H9 (cell line): ENCODE data around the gene FLT3. TPM values are rescaled to one million over a fixed set of nuclear protein-coding genes. Genes with fewer than 3 reads are reported as not detected.
"Not testable (repeated sequence)": the region's sequence is repeated elsewhere in the genome, so short reads cannot be mapped to it uniquely, and the experiment has no call there.

ENCODE experiments used
- DNase-seq: peaks from one replicate; pipeline ENCODE4 v3.0.0-alpha.2; 2017
- H2AFZ ChIP-seq: one replicate; pipeline ENCODE4 v1.6.1; 2013; ENCODE audit warnings: mild to moderate bottlenecking, low read length, control low read depth, moderate library complexity
- H2AK5ac ChIP-seq: 2 replicates; pipeline ENCODE4 v1.6.1; 2013; ENCODE audit warnings: low read length, control low read depth, mixed read lengths; ENCODE audit not compliant: insufficient read length
- H2BK120ac ChIP-seq: one replicate; pipeline ENCODE4 v1.6.1; 2013; ENCODE audit warnings: low read depth, mild to moderate bottlenecking, low read length, control low read depth, inconsistent platforms; ENCODE audit not compliant: poor library complexity, severe bottlenecking
- H2BK12ac ChIP-seq: 2 replicates; pipeline ENCODE4 v1.6.1; 2013; ENCODE audit warnings: low read length, control low read depth, mixed read lengths, low read depth; ENCODE audit not compliant: insufficient read length
- H2BK15ac ChIP-seq: 2 replicates; pipeline ENCODE4 v1.6.1; 2013; ENCODE audit warnings: low read depth, low read length, control low read depth
- H2BK20ac ChIP-seq: one replicate; pipeline ENCODE4 v1.6.1; 2013; ENCODE audit warnings: low read depth, mild to moderate bottlenecking, low read length, control low read depth, inconsistent platforms; ENCODE audit not compliant: poor library complexity, severe bottlenecking
- H2BK5ac ChIP-seq: 2 replicates; pipeline ENCODE4 v1.6.1; 2013; ENCODE audit warnings: low read length, control low read depth, mixed read lengths; ENCODE audit not compliant: insufficient read length
- H3K14ac ChIP-seq: 2 replicates; pipeline ENCODE4 v1.6.1; 2013; ENCODE audit warnings: low read length, control low read depth; ENCODE audit not compliant: insufficient read depth
- H3K18ac ChIP-seq: 2 replicates; pipeline ENCODE4 v1.6.1; 2013; ENCODE audit warnings: low read depth, mild to moderate bottlenecking, mixed read lengths, low read length, control low read depth; ENCODE audit not compliant: insufficient read length
- H3K23ac ChIP-seq: 2 replicates; pipeline ENCODE4 v1.6.1; 2013; ENCODE audit warnings: low read length, control low read depth, mixed read lengths, low read depth; ENCODE audit not compliant: insufficient read length
- H3K23me2 ChIP-seq: 2 replicates; pipeline ENCODE4 v1.6.1; 2013; ENCODE audit warnings: low read depth, mild to moderate bottlenecking, mixed read lengths, low read length, control low read depth; ENCODE audit not compliant: insufficient read length, poor library complexity, severe bottlenecking
- H3K27ac ChIP-seq: 2 replicates; pipeline ENCODE4 v1.5.1; 2013; ENCODE audit warnings: low read length, control low read depth, mixed read lengths, low read depth; ENCODE audit not compliant: insufficient read length
- H3K27me3 ChIP-seq: 2 replicates; pipeline ENCODE4 v1.6.1; 2013; ENCODE audit warnings: low read length, control low read depth, inconsistent platforms; ENCODE audit not compliant: insufficient read depth
- H3K4ac ChIP-seq: 2 replicates; pipeline ENCODE4 v1.6.1; 2013; ENCODE audit warnings: low read depth, mild to moderate bottlenecking, control low read depth, inconsistent platforms, low read length, moderate library complexity
- H3K4me1 ChIP-seq: 2 replicates; pipeline ENCODE4 v1.6.1; 2013; ENCODE audit warnings: low read length, control low read depth, inconsistent platforms; ENCODE audit not compliant: insufficient read depth
- H3K4me2 ChIP-seq: 2 replicates; pipeline ENCODE4 v1.6.1; 2013; ENCODE audit warnings: low read length, control low read depth, mixed read lengths; ENCODE audit not compliant: insufficient read length, insufficient read depth
- H3K56ac ChIP-seq: 2 replicates; pipeline ENCODE4 v1.6.1; 2013; ENCODE audit warnings: low read depth, mild to moderate bottlenecking, mixed read lengths, low read length, control low read depth; ENCODE audit not compliant: insufficient read length
- H3K79me1 ChIP-seq: 2 replicates; pipeline ENCODE4 v1.6.1; 2013; ENCODE audit warnings: low read depth, mild to moderate bottlenecking, moderate library complexity, low read length, control low read depth, inconsistent platforms; ENCODE audit not compliant: insufficient read depth, poor library complexity, severe bottlenecking
- H3K79me2 ChIP-seq: 2 replicates; pipeline ENCODE4 v1.6.1; 2013; ENCODE audit warnings: low read length, control low read depth, inconsistent platforms; ENCODE audit not compliant: insufficient read depth
- H3K9ac ChIP-seq: 2 replicates; pipeline ENCODE4 v1.6.1; 2013; ENCODE audit warnings: low read length, control low read depth, mixed read lengths; ENCODE audit not compliant: insufficient read length; ENCODE audit errors: extremely low read depth
- H3K9me3 ChIP-seq: one replicate; pipeline ENCODE4 v1.6.1; 2013; ENCODE audit warnings: low read depth, low read length, inconsistent platforms; ENCODE audit not compliant: control insufficient read depth
- H3T11ph ChIP-seq: one replicate; pipeline ENCODE4 v1.6.1; 2013; ENCODE audit warnings: mild to moderate bottlenecking, low read length, control low read depth, inconsistent platforms
- H4K20me1 ChIP-seq: one replicate; pipeline ENCODE4 v1.6.1; 2013; ENCODE audit not compliant: control insufficient read depth, insufficient read length, insufficient read depth
- H4K5ac ChIP-seq: 2 replicates; pipeline ENCODE4 v1.6.1; 2013; ENCODE audit warnings: low read depth, mild to moderate bottlenecking, mixed read lengths, low read length, control low read depth; ENCODE audit not compliant: insufficient read length
- H4K8ac ChIP-seq: replicated peaks from 2 replicates; pipeline ENCODE4 v1.6.1; 2013; ENCODE audit warnings: low read length, control low read depth, mixed read lengths, low read depth; ENCODE audit not compliant: insufficient read length
- H4K91ac ChIP-seq: 2 replicates; pipeline ENCODE4 v1.6.1; 2013; ENCODE audit warnings: low read depth, mild to moderate bottlenecking, moderate library complexity, mixed read lengths, low read length, control low read depth; ENCODE audit not compliant: insufficient read length
- H3K27ac Mint-ChIP-seq, 3 experiments: 2 replicates in 2 of 3; 3 replicates in 1 of 3; pipeline ENCODE4 v1.8.0; 2020 to 2021; ENCODE audit warnings: mixed read lengths in 3 of 3, mild to moderate bottlenecking in 1 of 3, moderate library complexity in 1 of 3
- H3K27me3 Mint-ChIP-seq: 2 replicates; pipeline ENCODE4 v1.8.0; 2021; ENCODE audit warnings: low read depth, mild to moderate bottlenecking, moderate library complexity, mixed read lengths
- H3K36me3 Mint-ChIP-seq, 3 experiments: 2 replicates in 2 of 3; 3 replicates in 1 of 3; pipeline ENCODE4 v1.8.0; 2020 to 2021; ENCODE audit warnings: low read depth in 3 of 3, mixed read lengths in 3 of 3; ENCODE audit not compliant: insufficient read depth in 1 of 3
- H3K4me1 Mint-ChIP-seq, 2 experiments: 2 replicates each; pipeline ENCODE4 v1.8.0; 2020; ENCODE audit warnings: mixed read lengths in 2 of 2
- H3K4me3 Mint-ChIP-seq, 2 experiments: 2 replicates in 1 of 2; 3 replicates in 1 of 2; pipeline ENCODE4 v1.8.0; 2020 to 2021; ENCODE audit warnings: mild to moderate bottlenecking in 2 of 2, mixed read lengths in 2 of 2, moderate library complexity in 1 of 2
- H3K9me3 Mint-ChIP-seq, 2 experiments: 2 replicates in 1 of 2; 3 replicates in 1 of 2; pipeline ENCODE4 v1.8.0; 2020; ENCODE audit warnings: mild to moderate bottlenecking in 2 of 2, mixed read lengths in 2 of 2, moderate library complexity in 1 of 2
- CTCF ChIP-seq: fragments of 200-600 bp; sonication (generic); conservative IDR thresholded peaks from 3 replicates; pipeline ENCODE4 v1.8.0; 2021; ENCODE audit warnings: antibody characterized with exemption, mild to moderate bottlenecking
- WGBS: extraction: QIAGEN DNeasy Blood & Tissue Kit; methylation state at CpG from one replicate; pipeline ENCODE4 v1.1.7; 2013; ENCODE audit warnings: missing lambda C conversion rate, low lambda C conversion rate, mixed read lengths; ENCODE audit not compliant: insufficient read length; ENCODE audit errors: extremely low coverage; 5-methylcytosine and 5-hydroxymethylcytosine counted together
- total RNA-seq: library from RNA; stranded (reverse); gene quantifications from 2 replicates; pipeline ENCODE4 v1.2.1, GENCODE V29; 2021

The FLT3 gene
- total RNA-seq, 1 experiment from 2014 or later: 0.44 TPM

- H3K4me1 Mint-ChIP-seq: peaks cover 37 to 41% of the 10 kb centered on the region in 2 experiments
- peaks cover 4 to 11% (median 7%) of the 10 kb centered on the region in 3 experiments; a peak in 5 of 7 replicates for H3K36me3 Mint-ChIP-seq
- Histone ChIP-seq H2BK15ac (no peak overlapping the region), H3K79me2 (peaks cover 48% of the 10 kb centered on the region), H3K18ac (no peak overlapping the region), H3K4me2 (no peak overlapping the region), H3K23me2 (peaks cover 1% of the 10 kb centered on the region), H4K8ac (peak overlapping the region; percentile 55), H4K91ac (no peak overlapping the region), H4K20me1 (no peaks in the 10 kb centered on the region), H3K56ac (no peak overlapping the region), H3K79me1 (peaks cover 9% of the 10 kb centered on the region), H2BK120ac (no peak overlapping the region), H2AK5ac (no peak overlapping the region), H2BK12ac (no peak overlapping the region), H3K14ac (no peak overlapping the region), H3K4me1 (0 out of 2 replicates have a peak, but pooled peaks cover 2% of the 10 kb centered on the region), H2BK5ac (no peak overlapping the region), H2BK20ac (no peak overlapping the region), H3K4ac (no peak overlapping the region), H3K9ac (no peak overlapping the region), H3T11ph (no peak overlapping the region), H3K9me3 (no peaks in the 10 kb centered on the region), H2AFZ (no peak overlapping the region), H3K27ac (no peak overlapping the region), H3K23ac (no peak overlapping the region), H4K5ac (no peak overlapping the region), H3K27me3 (no peaks in the 10 kb centered on the region)
- TF ChIP-seq CTCF: no peak
- no peak overlapping the region for H3K4me3 Mint-ChIP-seq
- no peak for DNase-seq
- H3K27me3 Mint-ChIP-seq: no peaks in the 10 kb centered on the region
- peak overlapping the region in 1 of 3 experiments; percentile 40; a peak in 1 of 7 replicates for H3K27ac Mint-ChIP-seq
- no CpG with 5 or more reads among the region's 6 CpGs for WGBS
- H3K9me3 Mint-ChIP-seq: no peaks in the 10 kb centered on the region; a peak in 1 of 5 replicates
Observed at GRCh38 chr13:28145049-28145448, 44.7 kb upstream of the FLT3 start.

- H3K79me2 ChIP-seq: peaks cover 35% of the 10 kb centered on the region
- H3K9me3 Mint-ChIP-seq, H3K27me3 ChIP-seq, H2BK120ac ChIP-seq, H3K4me2 ChIP-seq, H3K4ac ChIP-seq, H3T11ph ChIP-seq, H2AFZ ChIP-seq, H2AK5ac ChIP-seq, H4K20me1 ChIP-seq, H4K8ac ChIP-seq, H3K18ac ChIP-seq, H3K56ac ChIP-seq, H2BK20ac ChIP-seq, H2BK12ac ChIP-seq, H3K4me1 ChIP-seq, H2BK15ac ChIP-seq, H4K91ac ChIP-seq, H3K9me3 ChIP-seq, H3K27ac ChIP-seq, H3K79me1 ChIP-seq, H3K23ac ChIP-seq, H3K27me3 Mint-ChIP-seq, H4K5ac ChIP-seq, H2BK5ac ChIP-seq: not testable (repeated sequence)
- Mint-ChIP-seq H3K4me1 (peaks cover 39 to 45% of the 10 kb centered on the region in 2 experiments), H3K36me3 (peaks cover 4 to 11% (median 7%) of the 10 kb centered on the region in 3 experiments; a peak in 5 of 7 replicates), H3K27ac (peak overlapping the region; percentile 82 to 98 (median 84)), H3K4me3 (peak overlapping the region; percentile 49 to 73)
- WGBS: no CpG with 5 or more reads among the region's 10 CpGs
- peak overlapping the region; percentile 50 for H3K9ac ChIP-seq
- peaks cover 12% of the 10 kb centered on the region for H3K23me2 ChIP-seq
- peak; percentile 50 for DNase-seq
- H3K14ac ChIP-seq: peak overlapping the region; percentile 65; the same call in 1 of the 2 replicates
Observed at GRCh38 chr13:28141542-28141941, 41.2 kb upstream of the FLT3 start.
